GM18507 (cell line): ENCODE measurements around the gene STIM1.
"Not testable (repeated sequence)": the region's sequence is repeated elsewhere in the genome, so short reads cannot be mapped to it uniquely, and the experiment has no call there.

ENCODE experiments used
- DNase-seq: peaks from one replicate; pipeline ENCODE4 v3.0.0; 2011; ENCODE audit warnings: low read depth; ENCODE audit not compliant: insufficient read length; ENCODE audit errors: extremely low spot score
- FAIRE-seq: peaks from 2 replicates; lab custom pipeline; 2011; peaks lifted over from hg19 to GRCh38; lab: Jason Lieb, UNC

Gene STIM1

DNA sequence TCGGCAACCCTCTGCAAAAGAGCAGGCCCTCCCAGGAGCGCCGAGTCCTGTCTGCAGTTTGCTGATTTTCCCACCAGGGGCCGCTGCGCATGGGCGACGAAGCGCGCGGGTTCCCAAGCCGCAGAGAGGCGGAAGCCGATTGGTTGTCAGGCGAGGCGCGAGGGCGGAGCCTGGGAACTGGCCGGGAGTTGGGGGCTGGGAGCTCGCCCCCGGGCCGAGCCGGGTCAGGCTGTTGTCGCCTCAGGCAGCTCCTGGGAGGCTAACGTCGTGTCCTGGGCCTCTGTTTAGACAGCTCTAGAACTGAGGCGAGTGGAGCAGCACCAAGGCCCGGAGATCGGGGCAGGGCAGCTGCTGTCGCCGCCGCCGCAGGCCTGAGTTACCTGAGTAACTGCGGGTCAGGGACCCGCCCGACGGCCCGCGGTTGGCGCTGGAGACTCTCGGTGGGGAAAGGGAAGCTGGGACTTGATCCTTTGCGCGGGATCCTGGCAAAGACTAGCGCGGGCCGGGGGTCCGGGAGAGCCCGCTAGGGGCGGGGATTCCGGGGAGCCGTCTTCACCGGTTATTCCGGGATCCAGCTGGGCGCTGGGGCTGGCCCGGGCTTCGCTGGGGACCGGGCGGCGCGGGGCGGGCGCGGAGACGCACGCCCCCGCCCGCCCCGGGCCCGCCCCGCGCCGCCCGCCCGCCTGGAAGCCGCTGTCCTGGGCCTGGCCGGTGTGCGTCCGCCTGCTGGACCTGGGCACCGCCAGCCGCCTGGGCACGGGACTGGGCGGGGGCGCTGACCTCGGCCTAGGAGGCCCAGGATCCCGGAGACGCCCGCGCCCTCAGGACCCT, at the start of gene STIM1:
STIM1 (plus strand) TSS at position 688 of the 831 bp plus-strand sequence. CDS start 607 bp downstream, outside the sequence.
- peak; percentile 85 for DNase-seq
- peak; percentile 95 for FAIRE-seq

DNA sequence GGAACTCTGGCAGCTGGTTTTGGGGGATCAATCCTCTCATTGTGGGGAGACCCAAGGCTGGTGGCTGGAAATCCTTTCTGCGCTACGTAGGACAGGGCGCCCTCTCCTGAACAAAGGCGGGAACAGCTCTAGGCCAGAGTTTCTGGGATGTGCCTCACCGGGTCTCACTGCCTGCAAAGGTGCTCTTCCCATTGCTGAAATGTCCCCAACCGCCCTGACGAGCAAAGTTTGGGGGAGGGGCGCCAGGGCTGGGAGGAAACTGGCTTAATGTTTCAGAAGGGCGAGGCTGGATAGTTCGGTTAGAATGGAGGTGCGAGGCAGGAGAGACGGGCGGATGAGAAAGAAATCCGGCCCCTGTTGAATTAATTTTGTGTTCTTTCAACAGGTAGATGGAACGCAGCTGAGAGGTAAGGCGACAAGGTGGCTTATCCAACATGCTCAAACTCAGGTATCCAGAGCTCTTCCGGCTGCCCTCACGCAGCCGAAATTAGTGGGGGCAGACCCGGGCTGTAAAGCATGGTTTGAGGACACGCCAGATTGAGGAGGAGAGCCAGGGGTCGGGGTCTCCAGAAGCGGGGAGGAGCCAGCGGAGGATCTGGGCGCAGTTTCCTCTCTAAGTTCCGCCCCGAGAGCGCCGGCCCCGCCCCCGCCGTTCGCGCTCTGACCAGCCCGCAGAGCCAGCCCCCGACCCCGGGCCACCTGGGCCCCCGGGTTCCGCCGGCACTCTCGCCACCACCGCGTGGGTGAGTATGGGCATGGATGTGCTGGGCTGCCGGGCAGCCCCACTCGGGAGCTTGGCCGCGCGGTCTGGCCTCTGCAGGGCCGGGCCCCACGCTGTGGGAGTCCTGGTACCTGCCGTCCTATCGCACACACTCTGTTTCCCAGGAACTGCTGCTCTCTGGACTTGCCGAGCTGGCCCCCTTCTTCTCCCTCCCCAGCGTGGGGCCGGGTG, 47.3 kb upstream of the STIM1 start, which contains the start of gene PGAP2:
PGAP2 (plus strand) TSS at position 652 of the 952 bp plus-strand sequence. CDS start 2,700 bp downstream, outside the sequence.
- FAIRE-seq (peak; percentile 70), DNase-seq (peak; percentile 43)

DNA sequence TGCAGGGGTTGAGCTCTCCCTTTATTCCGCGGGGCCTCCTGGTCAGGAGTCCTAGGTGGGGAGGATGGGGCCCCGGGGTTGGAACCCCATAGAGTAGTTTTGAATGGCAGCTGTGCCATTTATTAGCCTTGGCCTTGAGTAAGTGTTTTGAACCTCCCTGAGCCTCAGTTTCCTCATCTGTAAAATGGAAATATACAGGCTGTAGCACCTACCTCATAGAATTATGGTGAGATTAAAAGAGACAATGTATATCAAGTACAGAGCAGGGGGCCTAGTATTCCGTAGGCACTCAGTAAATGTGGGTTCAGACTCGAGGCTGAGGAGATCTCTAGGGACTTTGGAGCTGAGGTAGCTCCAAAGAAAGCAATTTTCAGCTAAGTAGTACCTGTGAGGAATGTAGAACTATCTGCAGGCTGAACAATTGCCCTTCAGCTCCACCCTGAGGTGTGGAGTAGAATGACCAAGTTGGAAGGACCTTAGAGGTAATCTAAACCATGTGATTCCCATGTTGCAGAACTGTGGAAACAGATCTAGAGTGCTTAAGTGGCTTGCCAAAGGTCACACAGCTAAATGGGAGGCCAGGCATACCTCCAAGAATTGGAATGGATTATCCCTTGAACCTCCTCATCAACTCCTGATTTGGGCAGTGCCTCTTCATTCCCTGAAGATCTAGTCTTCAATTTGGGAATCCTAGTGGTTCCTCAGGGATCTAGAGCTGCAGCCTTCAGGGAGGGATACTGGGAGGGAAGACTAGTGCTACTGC, 46.4 kb upstream of the STIM1 start:
- peak; percentile 79 for FAIRE-seq
- peak; percentile 51 for DNase-seq

DNA sequence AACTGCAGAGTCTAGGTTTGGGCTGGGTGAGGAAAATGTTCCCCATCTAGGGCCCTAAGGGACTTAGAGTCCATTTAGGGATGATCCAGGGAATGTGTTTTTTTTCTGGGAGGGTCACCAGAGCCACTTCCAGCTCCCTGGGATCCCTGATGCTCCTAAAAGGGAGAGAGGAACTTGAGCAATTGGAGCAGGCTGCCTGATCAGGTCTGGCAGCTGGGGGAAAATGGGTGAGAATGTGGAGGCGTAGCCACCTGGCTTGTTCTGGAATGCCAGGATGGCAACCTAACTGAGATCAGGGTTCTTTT, 45.9 kb upstream of the STIM1 start:
- DNase-seq = no peak

DNA sequence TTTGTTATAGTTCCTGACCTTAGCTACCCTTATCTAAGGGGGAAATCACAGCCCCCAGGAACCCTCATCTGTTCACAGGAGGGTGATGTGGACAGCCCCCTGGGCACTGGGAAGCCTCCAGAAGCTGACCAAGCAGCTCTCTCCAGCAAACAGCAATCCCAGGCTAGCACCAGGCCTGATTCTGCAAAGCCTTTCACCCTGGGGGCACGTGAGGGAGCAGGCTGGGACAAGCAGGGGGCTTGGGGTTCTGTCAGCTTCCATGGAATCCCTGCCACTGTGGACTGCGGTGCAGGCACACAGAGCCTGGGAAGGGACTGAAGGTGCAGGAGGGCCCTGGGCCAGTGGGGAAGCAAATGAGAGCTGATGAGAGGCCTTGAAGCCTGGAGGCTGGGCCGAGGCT, 45.0 kb upstream of the STIM1 start:
- DNase-seq (no peak), FAIRE-seq (no peak)

More for the DNA sequence above, 45.9 kb upstream of the STIM1 start:
- FAIRE-seq = no peak

DNA sequence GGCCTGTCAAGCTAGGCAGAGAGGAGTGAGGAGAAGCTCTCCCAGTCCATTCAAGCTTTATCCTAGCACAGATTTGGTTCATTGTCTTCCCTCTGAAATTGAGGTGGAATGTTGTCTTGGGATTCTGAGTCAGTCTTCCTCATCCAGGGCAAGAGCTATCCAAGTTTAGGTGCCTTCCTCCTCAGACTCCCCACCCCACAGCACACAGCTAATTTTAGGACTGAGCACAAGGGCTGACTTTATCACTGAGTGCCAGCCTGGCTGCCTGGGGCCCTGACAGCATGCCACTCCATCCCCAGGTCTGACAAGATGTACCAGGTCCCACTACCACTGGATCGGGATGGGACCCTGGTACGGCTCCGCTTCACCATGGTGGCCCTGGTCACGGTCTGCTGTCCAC, 44.5 kb upstream of the STIM1 start:
- no peak for FAIRE-seq

DNA sequence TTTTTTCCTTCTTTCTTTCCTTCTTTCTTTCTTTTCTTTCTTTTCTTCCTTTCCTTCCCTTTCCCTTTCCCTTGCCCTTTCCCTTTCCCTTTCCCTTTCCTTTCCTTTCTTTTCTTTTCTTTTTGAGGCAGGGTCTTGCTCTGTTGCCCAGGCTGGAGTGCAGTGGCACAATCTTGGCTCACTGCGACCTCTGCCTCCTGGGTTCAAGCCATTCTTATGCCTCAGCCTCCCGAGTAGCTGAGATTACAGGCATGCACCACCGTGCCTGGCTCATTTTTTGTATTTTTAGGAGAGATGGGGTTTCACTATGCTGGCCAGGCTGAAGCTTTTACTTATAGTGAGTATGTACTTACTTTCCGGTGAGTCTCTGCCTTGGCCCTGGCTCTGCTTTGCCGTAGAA, 40.6 kb upstream of the STIM1 start:
- not testable (repeated sequence) for FAIRE-seq, DNase-seq

More for the DNA sequence above, 44.5 kb upstream of the STIM1 start:
- DNase-seq = no peak

DNA sequence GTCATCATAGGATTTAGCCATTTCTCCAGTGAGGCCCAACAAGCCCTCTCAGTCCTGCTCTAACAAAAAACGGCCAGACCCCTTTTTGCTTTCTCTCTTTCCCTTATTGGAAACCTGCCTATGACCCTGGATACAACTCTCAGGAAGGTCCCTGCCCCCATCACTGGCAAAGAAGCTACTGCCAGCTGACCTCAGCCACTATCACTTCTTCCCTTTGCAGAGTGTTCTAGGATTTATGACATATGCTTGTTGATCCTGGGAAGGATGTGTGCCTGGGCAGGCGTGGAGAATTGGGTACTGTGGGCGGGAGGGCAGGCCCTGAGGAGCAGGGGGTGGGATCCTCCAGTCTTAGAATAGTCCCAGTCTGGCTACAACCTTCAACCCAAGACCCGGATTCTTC, 39.6 kb upstream of the STIM1 start:
- DNase-seq = no peak
- FAIRE-seq = no peak

DNA sequence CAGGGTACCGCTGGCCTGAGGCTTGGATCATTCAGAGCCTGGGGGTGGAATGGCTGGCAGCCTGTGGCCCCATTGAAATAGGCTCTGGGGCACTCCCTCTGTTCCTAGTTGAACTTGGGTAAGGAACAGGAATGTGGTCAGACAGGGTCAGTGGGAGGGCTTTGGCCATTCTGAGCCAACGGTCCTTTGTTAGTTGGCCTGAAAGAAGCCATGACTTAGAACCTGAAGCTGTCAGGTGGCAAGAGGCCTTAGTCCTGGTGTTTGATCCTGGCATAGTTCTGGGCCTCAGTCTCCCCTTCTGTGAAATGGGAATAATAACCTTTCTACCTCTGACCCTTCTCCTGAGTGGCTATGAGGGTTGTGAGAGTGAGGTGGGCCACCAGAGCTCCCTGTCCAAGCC, 38.8 kb upstream of the STIM1 start:
- no peak for FAIRE-seq

DNA sequence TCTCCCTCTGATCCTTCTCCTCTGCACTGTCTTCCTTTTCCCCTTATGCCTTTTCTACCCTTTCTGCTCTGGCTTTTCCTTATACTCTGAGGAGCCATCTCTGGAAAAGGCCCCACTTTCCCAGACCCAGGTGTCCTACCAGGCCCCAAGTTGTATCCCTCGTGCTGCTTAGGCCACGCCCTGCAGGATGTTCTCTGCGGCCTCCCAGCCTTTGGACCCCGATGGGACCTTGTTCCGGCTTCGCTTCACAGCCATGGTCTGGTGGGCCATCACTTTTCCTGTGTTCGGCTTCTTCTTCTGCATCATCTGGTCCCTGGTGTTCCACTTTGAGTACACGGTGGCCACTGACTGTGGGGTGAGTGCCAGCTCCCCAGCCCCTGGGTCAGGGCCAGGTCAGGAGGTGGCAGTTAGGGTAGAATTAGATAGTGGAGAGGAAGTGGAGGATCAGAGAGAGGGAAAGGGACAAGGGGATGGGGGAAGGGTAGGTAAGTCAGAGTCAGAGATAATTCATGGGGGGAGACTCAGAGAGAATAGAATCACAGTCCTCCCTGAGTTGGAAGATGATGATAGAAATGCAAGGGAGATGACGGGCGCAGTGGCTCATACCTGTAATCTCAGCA, 38.2 kb upstream of the STIM1 start:
- DNase-seq = no peak
- FAIRE-seq = no peak

More for the DNA sequence above, 38.8 kb upstream of the STIM1 start:
- no peak for DNase-seq

DNA sequence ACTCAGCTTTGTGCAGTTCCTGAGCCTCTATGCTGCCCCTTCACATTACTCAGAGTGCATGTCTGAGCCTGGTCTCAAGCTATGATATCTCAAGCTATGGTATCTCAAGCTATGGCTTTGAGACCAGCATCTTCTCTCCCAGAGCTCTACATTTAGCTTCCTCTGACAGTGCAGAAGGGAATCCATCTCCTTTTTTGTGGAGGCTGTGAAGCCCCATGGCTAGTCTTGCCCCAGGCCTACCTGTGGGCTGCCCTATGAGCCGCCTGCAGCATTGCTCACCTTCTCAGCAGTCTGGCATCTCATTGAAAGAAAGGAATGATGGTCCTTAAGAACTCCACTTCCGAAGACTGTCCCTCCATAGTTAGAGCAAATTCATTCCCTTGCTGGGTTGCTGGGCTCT, 34.5 kb upstream of the STIM1 start:
- no peak for FAIRE-seq

DNA sequence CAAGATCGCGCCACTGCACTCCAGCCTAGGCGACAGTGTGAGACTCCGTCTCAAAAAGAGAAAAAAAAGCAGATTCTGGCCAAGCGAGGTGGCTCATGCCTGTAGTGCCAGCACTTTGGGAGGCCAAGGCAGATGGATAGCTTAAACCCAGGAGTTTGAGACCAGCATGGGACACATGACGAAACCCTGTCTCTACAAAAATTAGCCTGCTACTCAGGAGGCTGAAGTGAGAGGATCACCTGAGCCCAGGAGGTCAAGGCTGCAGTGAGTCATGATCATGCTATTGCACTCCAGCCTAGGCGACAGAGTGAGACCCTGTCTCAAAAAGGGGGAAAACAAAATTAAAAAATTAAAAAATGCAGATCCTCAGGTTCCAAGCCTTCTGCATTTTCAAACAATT, 33.2 kb upstream of the STIM1 start:
- DNase-seq (no peak), FAIRE-seq (no peak)

More for the DNA sequence above, 34.5 kb upstream of the STIM1 start:
- no peak for DNase-seq

DNA sequence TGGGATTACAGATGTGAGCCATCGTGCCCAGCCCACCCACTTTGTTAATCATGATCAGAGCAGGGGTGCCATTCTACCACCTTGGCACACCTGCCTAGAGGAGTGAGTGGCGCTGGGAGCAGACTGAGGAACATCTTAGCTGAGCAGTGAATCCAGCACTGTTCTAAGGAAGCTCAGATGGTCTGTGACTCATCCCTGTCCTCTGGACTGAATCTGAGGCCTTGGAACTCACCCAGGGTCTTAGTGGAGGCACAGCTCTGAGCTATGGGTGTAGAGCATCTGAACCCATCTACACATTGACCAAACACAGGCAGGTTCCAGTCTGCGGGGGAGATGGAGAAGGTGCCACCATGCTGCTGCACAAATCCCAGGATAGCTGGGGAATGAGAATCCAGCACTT, 32.2 kb upstream of the STIM1 start:
- DNase-seq (no peak), FAIRE-seq (no peak)

DNA sequence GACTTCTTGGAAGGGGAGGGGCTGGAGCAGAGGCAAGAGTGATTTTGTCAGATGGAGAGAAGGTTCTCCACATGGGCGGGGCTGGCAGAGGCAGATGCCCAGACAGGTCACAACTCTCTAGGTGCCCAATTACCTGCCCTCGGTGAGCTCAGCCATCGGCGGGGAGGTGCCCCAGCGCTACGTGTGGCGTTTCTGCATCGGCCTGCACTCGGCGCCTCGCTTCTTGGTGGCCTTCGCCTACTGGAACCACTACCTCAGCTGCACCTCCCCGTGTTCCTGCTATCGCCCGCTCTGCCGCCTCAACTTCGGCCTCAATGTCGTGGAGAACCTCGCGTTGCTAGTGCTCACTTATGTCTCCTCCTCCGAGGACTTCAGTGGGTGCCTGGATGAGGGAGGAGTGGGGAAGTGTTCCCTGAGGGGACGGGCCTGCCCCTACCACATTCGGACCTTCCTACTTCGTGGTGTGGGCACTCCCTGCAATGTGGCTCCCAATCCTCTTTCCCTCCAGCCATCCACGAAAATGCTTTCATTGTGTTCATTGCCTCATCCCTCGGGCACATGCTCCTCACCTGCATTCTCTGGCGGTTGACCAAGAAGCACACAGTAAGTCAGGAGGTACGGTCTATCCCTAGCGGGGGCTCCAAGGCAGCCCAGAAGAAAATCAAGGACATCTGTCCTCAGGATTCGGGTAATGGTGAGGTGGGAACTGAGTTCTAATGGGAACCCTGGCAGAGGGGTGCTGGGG, 31.5 kb upstream of the STIM1 start:
- DNase-seq (no peak), FAIRE-seq (no peak)

DNA sequence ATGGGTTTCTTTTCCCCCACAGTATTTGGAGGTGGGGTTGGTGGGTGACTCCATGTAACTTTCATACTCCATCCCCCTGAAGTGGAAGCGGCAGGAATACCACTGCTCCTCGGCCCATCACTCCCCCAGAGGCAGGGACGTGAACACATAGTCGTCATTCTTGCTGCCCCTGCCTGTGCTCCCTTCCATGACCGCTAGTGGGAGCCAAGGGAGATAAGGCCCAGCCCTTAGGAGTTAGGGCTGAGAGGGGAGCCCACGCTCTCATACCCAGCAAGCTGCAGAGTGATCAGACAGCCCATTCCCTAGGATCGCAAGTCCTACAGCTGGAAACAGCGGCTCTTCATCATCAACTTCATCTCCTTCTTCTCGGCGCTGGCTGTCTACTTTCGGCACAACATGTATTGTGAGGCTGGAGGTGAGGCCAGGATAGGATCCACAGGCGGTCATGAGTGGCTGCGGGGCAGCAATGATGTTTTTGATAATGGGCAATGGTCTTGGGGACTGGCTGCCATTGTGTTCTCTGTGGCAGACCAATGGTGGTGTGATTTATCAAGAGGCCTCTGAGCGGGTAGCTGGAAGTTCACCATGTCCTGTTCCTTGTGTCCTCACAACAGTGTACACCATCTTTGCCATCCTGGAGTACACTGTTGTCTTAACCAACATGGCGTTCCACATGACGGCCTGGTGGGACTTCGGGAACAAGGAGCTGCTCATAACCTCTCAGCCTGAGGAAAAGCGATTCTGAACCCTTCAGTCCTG, 30.6 kb upstream of the STIM1 start:
- DNase-seq (peak; percentile 54), FAIRE-seq (peak; percentile 92)

DNA sequence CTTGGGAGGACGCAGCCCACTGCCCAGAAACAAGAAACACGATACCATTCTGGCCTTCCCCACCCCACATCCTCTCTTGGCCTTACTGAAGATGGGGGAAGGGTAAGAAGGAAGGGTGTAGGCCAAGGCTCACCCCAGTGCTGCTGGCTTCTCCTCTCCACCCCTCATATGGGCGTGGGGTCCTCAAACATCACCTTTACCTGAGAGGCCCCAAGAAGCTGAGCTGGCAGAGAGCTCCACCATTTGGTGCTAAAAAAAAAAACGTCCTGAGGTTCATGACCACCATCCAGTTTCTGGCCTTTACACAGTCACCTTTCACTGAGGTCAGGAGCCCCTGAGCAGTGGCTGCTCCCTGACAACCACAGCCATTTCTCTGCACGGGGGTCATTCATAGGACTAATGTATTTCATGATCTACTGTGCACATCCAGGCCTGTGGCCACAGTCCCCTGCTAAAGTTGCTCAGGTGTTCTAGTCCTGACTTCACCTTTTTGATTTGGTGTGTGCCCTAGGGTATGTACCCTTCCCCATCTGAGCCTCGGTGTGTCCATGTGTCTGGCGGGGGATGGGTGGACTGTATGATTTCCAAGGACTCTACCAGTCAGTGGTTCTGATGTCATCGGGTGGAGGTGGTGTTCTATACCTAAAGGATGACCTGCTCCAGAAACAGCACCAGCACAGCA, 29.9 kb upstream of the STIM1 start:
- no peak for FAIRE-seq
- no peak for DNase-seq

DNA sequence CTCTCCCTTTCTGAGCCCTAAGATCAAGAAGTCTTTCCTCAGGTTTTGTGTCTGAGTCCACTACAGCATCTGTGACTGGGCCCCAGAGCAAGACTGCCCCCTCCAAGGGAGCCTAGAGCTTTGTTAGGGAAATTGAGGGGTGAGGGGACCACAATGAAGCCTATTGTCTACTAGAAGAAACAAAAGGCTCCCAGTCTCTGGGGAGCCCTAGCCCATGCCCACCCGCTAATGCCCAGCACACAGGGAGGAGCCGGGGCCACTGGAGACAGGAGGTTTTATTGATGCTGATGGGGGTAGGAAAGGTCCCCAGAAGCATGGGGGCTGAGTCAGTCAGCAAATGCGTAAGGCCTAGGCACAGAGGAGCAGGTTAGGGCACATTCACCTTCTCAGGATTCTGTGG, 28.7 kb upstream of the STIM1 start:
- no peak for FAIRE-seq
- no peak for DNase-seq
